ENCODE results near the gene SYVN1.

Gene SYVN1

GRCh38 chr11:65111744-65112545, 22.4 kb downstream of the SYVN1 start, which contains the start of gene TM7SF2:
TM7SF2 (plus strand) TSS chr11:65111872; CDS start chr11:65112016, 144 bp downstream.
- peaks cover 39% of the 10 kb centered on the region for H3K4me1 Mint-ChIP-seq
- no peaks in the 10 kb centered on the region for H3K9me3 Mint-ChIP-seq
- TF ChIP-seq CTCF (IDR thresholded peaks at IDR 0.05) = no peak
- peak within 1 kb of the TSS; percentile 97 for H3K4me3 Mint-ChIP-seq
- peaks cover 5% of the 10 kb centered on the region for H3K36me3 Mint-ChIP-seq (ENCODE audit: low read depth)
- peak within 1 kb of the TSS; percentile 97 for H3K27ac Mint-ChIP-seq
- H3K27me3 Mint-ChIP-seq (ENCODE audit: low read depth, poor library complexity) = peaks cover 4% of the 10 kb centered on the region
- peak; percentile 97 for DNase-seq

- no peak overlapping the region for H3K27ac Mint-ChIP-seq
These were observed 23.1 kb downstream of the SYVN1 start for GRCh38 chr11:65111159-65111743.

GRCh38 chr11:65110354-65110861, 23.9 kb downstream of the SYVN1 start:
- no peak overlapping the region for H3K4me3 Mint-ChIP-seq
- H3K27ac Mint-ChIP-seq = no peak overlapping the region
- peaks cover 9% of the 10 kb centered on the region for H3K27me3 Mint-ChIP-seq (ENCODE audit: low read depth, poor library complexity)
- peak; percentile 97 for TF ChIP-seq CTCF (IDR thresholded peaks at IDR 0.05)
- H3K36me3 Mint-ChIP-seq (ENCODE audit: low read depth) = peaks cover 11% of the 10 kb centered on the region
- H3K9me3 Mint-ChIP-seq = no peaks in the 10 kb centered on the region
- peaks cover 47% of the 10 kb centered on the region for H3K4me1 Mint-ChIP-seq
- DNase-seq = peak; percentile 99

More at GRCh38 chr11:65111159-65111743, 23.1 kb downstream of the SYVN1 start:
- no peaks in the 10 kb centered on the region for H3K9me3 Mint-ChIP-seq
- no peak for TF ChIP-seq CTCF (IDR thresholded peaks at IDR 0.05)
- H3K27me3 Mint-ChIP-seq (ENCODE audit: low read depth, poor library complexity) = peaks cover 4% of the 10 kb centered on the region
- peak overlapping the region; percentile 97 for H3K4me3 Mint-ChIP-seq
- peaks cover 5% of the 10 kb centered on the region for H3K36me3 Mint-ChIP-seq (ENCODE audit: low read depth)
- peaks cover 46% of the 10 kb centered on the region for H3K4me1 Mint-ChIP-seq
- DNase-seq = no peak

GRCh38 chr11:65109231-65110198, 24.8 kb downstream of the SYVN1 start:
- Mint-ChIP-seq H3K36me3 (ENCODE audit: low read depth) (peaks cover 10% of the 10 kb centered on the region), H3K27me3 (ENCODE audit: low read depth, poor library complexity) (peaks cover 9% of the 10 kb centered on the region), H3K4me1 (peaks cover 44% of the 10 kb centered on the region), H3K9me3 (no peaks in the 10 kb centered on the region), H3K4me3 (no peak overlapping the region), H3K27ac (no peak overlapping the region)
- TF ChIP-seq CTCF (IDR thresholded peaks at IDR 0.05) = no peak
- DNase-seq = no peak

- Mint-ChIP-seq H3K4me1 (peaks cover 37% of the 10 kb centered on the region), H3K36me3 (ENCODE audit: low read depth) (peaks cover 10% of the 10 kb centered on the region), H3K27me3 (ENCODE audit: low read depth, poor library complexity) (peaks cover 4% of the 10 kb centered on the region), H3K27ac (no peak overlapping the region), H3K4me3 (no peak overlapping the region), H3K9me3 (no peaks in the 10 kb centered on the region)
- no peak for DNase-seq
- no peak for TF ChIP-seq CTCF (IDR thresholded peaks at IDR 0.05)
These were observed 25.7 kb downstream of the SYVN1 start for GRCh38 chr11:65108469-65109123.

All from nephron progenitor cell (in vitro differentiated cells).